H1 (cell line): ENCODE data around the gene WBP1. TPM values are rescaled to one million over a fixed set of nuclear protein-coding genes. Genes with fewer than 3 reads are reported as not detected.

ENCODE experiments used
- CTCF ChIA-PET: fragments of 300-600 bp; sonication (Branson Sonifier 250); formaldehyde crosslinking; loops from one replicate; lab custom pipeline; 2021; ENCODE audit not compliant: partially characterized antibody; lab: Charles Lee
- POLR2A ChIA-PET: fragments of 300-600 bp; sonication (Branson Sonifier 250); formaldehyde crosslinking; loops from one replicate; lab custom pipeline; 2021; ENCODE audit warnings: inconsistent platforms; ENCODE audit not compliant: partially characterized antibody; lab: Charles Lee
- DNase-seq, 2 experiments: peaks; one replicate each; pipeline versions ENCODE4 v3.0.0 to v3.0.0-alpha.2; 2010 to 2022; ENCODE audit warnings: low spot score in 2 of 2, low read depth in 1 of 2, mixed read lengths in 1 of 2
- FAIRE-seq: peaks from 2 replicates; lab custom pipeline; 2011; peaks lifted over from hg19 to GRCh38; lab: Jason Lieb, UNC
- H2AFZ ChIP-seq: 2 replicates; pipeline ENCODE4 v1.8.1; 2012; ENCODE audit warnings: low read length, inconsistent platforms
- H2AK5ac ChIP-seq: 2 replicates; pipeline ENCODE4 v1.6.1; 2013; ENCODE audit warnings: low read depth, low read length
- H2BK120ac ChIP-seq: replicated peaks from 2 replicates; pipeline ENCODE3; 2013; ENCODE audit warnings: low read depth, low read length, inconsistent platforms
- H2BK12ac ChIP-seq: 2 replicates; pipeline ENCODE4 v1.6.1; 2013; ENCODE audit warnings: low read depth, low read length
- H2BK15ac ChIP-seq: 2 replicates; pipeline ENCODE4 v1.6.1; 2013; ENCODE audit warnings: low read length
- H2BK20ac ChIP-seq: 2 replicates; pipeline ENCODE4 v1.6.1; 2013; ENCODE audit warnings: low read length
- H2BK5ac ChIP-seq: 2 replicates; pipeline ENCODE4 v1.6.1; 2013; ENCODE audit warnings: low read depth, low read length
- H3K14ac ChIP-seq: 2 replicates; pipeline ENCODE4 v1.6.1; 2013; ENCODE audit warnings: inconsistent platforms; ENCODE audit not compliant: insufficient read length
- H3K18ac ChIP-seq: 2 replicates; pipeline ENCODE4 v1.6.1; 2013; ENCODE audit warnings: low read length; ENCODE audit errors: extremely low read depth
- H3K23ac ChIP-seq: 2 replicates; pipeline ENCODE4 v1.6.1; 2013; ENCODE audit warnings: inconsistent platforms; ENCODE audit not compliant: insufficient read length
- H3K23me2 ChIP-seq: 2 replicates; pipeline ENCODE4 v1.6.1; 2013; ENCODE audit warnings: low read depth, low read length
- H3K27ac ChIP-seq: 2 replicates; pipeline ENCODE4 v1.6.1; 2011; ENCODE audit warnings: low read depth, low read length, inconsistent platforms
- H3K27me3 ChIP-seq, 4 experiments: replicated peaks in 1 of 4; 1 replicate in 1 of 4; 2 replicates in 3 of 4; pipeline versions ENCODE4 v1.6.1 to v1.8.1; 2011 to 2013; ENCODE audit warnings: low read length in 3 of 4, mild to moderate bottlenecking in 3 of 4, inconsistent platforms in 2 of 4, mixed read lengths in 2 of 4, moderate library complexity in 1 of 4; ENCODE audit not compliant: control insufficient read depth in 3 of 4, insufficient read depth in 3 of 4; ENCODE audit errors: extremely low read depth in 1 of 4
- H3K36me3 ChIP-seq, 4 experiments: 2 replicates each; pipeline versions ENCODE4 v1.6.1 to v1.8.1; 2011 to 2013; ENCODE audit warnings: mild to moderate bottlenecking in 4 of 4, low read length in 3 of 4, moderate library complexity in 2 of 4, control low read depth in 1 of 4, inconsistent platforms in 1 of 4; ENCODE audit not compliant: insufficient read depth in 4 of 4, control insufficient read depth in 2 of 4
- H3K4ac ChIP-seq: replicated peaks from 2 replicates; pipeline ENCODE3; 2013; ENCODE audit warnings: low read length, low read depth, mixed read lengths, inconsistent platforms; ENCODE audit not compliant: insufficient read length
- H3K4me1 ChIP-seq, 4 experiments: replicated peaks in 1 of 4; 1 replicate in 1 of 4; 2 replicates in 3 of 4; pipeline versions ENCODE4 v1.6.1 to v1.8.1; 2011 to 2013; ENCODE audit warnings: low read length in 3 of 4, inconsistent platforms in 2 of 4, mixed read lengths in 1 of 4; ENCODE audit not compliant: insufficient read depth in 4 of 4, control insufficient read depth in 3 of 4
- H3K4me2 ChIP-seq, 2 experiments: 2 replicates each; pipeline versions ENCODE4 v1.6.1 to v1.8.1; 2011 to 2013; ENCODE audit warnings: low read depth in 2 of 2, low read length in 2 of 2, control low read depth in 1 of 2, inconsistent platforms in 1 of 2, mild to moderate bottlenecking in 1 of 2; ENCODE audit not compliant: insufficient read depth in 1 of 2
- H3K4me3 ChIP-seq, 4 experiments: fragments of 200-600, 300-600 bp in 1 of 4; sonication (generic), shearing (Covaris generic), sonication (Bioruptor Twin) in 1 of 4; 2 replicates each; pipeline versions ENCODE4 v1.5.1 to v1.8.1; 2011 to 2016; ENCODE audit warnings: low read length in 4 of 4, low read depth in 3 of 4, control low read depth in 2 of 4, inconsistent platforms in 2 of 4, mild to moderate bottlenecking in 2 of 4, mixed read lengths in 1 of 4, moderate library complexity in 1 of 4; ENCODE audit not compliant: insufficient read depth in 2 of 4; ENCODE audit errors: extremely low read depth in 1 of 4
- H3K56ac ChIP-seq: replicated peaks from 2 replicates; pipeline ENCODE3; 2013; ENCODE audit warnings: low read depth, mild to moderate bottlenecking, mixed read lengths, low read length, inconsistent platforms; ENCODE audit not compliant: insufficient read length
- H3K79me1 ChIP-seq: 2 replicates; pipeline ENCODE4 v1.6.1; 2013; ENCODE audit warnings: low read depth, low read length, control low read depth
- H3K79me2 ChIP-seq, 2 experiments: 2 replicates each; pipeline versions ENCODE4 v1.6.1 to v1.8.1; 2012 to 2013; ENCODE audit warnings: low read length in 2 of 2, mild to moderate bottlenecking in 2 of 2, inconsistent platforms in 1 of 2; ENCODE audit not compliant: insufficient read depth in 2 of 2, control insufficient read depth in 1 of 2
- H3K9ac ChIP-seq, 4 experiments: replicated peaks in 1 of 4; 1 replicate in 1 of 4; 2 replicates in 3 of 4; pipeline versions ENCODE4 v1.6.1 to v1.8.1; 2011 to 2013; ENCODE audit warnings: low read depth in 3 of 4, low read length in 3 of 4, control low read depth in 2 of 4, mild to moderate bottlenecking in 2 of 4, moderate library complexity in 2 of 4, inconsistent platforms in 1 of 4; ENCODE audit errors: extremely low read depth in 1 of 4
- H3K9me3 ChIP-seq, 2 experiments: 2 replicates each; pipeline versions ENCODE4 v1.6.1 to v1.8.1; 2012 to 2013; ENCODE audit warnings: mild to moderate bottlenecking in 2 of 2, moderate library complexity in 2 of 2, control low read depth in 1 of 2, inconsistent platforms in 1 of 2, low read depth in 1 of 2, low read length in 1 of 2, mixed read lengths in 1 of 2; ENCODE audit not compliant: insufficient read depth in 2 of 2
- H4K20me1 ChIP-seq, 2 experiments: replicated peaks in 1 of 2; 2 replicates each; pipeline versions ENCODE3 to v1.8.1; 2011 to 2013; ENCODE audit warnings: inconsistent platforms in 2 of 2, low read length in 2 of 2, mild to moderate bottlenecking in 1 of 2; ENCODE audit not compliant: insufficient read depth in 2 of 2, control insufficient read depth in 1 of 2
- H4K5ac ChIP-seq: 2 replicates; pipeline ENCODE4 v1.6.1; 2013; ENCODE audit warnings: low read length, low read depth, mixed read lengths, inconsistent platforms; ENCODE audit not compliant: insufficient read length
- H4K8ac ChIP-seq: 2 replicates; pipeline ENCODE4 v1.8.0; 2013; ENCODE audit warnings: mild to moderate bottlenecking, moderate library complexity, low read length, inconsistent platforms; ENCODE audit not compliant: insufficient read depth; ENCODE audit errors: extremely low read depth
- H4K91ac ChIP-seq: replicated peaks from 2 replicates; pipeline ENCODE3; 2013; ENCODE audit warnings: low read length, mixed read lengths, inconsistent platforms; ENCODE audit not compliant: insufficient read length
- EZH2 ChIP-seq: fragments of 200-600 bp; sonication (generic); IDR thresholded peaks from 2 replicates; pipeline ENCODE4 v1.7.1; 2012; ENCODE audit warnings: low read depth, mild to moderate bottlenecking, moderate library complexity, low read length, inconsistent platforms; ENCODE audit not compliant: severe bottlenecking
- POLR2A ChIP-seq, 2 experiments: IDR thresholded peaks; 1 replicate in 1 of 2; 2 replicates in 1 of 2; pipeline ENCODE4 v1.6.1; 2011; ENCODE audit warnings: low read depth in 2 of 2, low read length in 2 of 2, mild to moderate bottlenecking in 2 of 2; ENCODE audit errors: control extremely low read depth in 1 of 2
- RNF2 ChIP-seq: fragments of 200-900, 300-1000 bp; sonication (generic); IDR thresholded peaks from 2 replicates; pipeline ENCODE4 v1.7.1; 2016; ENCODE audit warnings: borderline replicate concordance, low read depth, mild to moderate bottlenecking, antibody characterized with exemption, low read length; ENCODE audit not compliant: poor library complexity, severe bottlenecking; ENCODE audit errors: missing control alignments
- SUZ12 ChIP-seq: fragments of 200-600 bp; sonication (generic); IDR thresholded peaks from 2 replicates; pipeline ENCODE4 v1.6.1; 2012; ENCODE audit warnings: mild to moderate bottlenecking, inconsistent platforms, low read length, moderate library complexity, mixed read lengths
- WGBS, 2 experiments: shearing (Covaris generic) in 1 of 2; methylation state at CpG; one replicate each; pipeline versions ENCODE4 v1.1.6 to v1.1.7; 2013 to 2015; ENCODE audit warnings: low lambda C conversion rate in 2 of 2, mixed read lengths in 2 of 2, inconsistent platforms in 1 of 2, low coverage in 1 of 2, missing lambda C conversion rate in 1 of 2; ENCODE audit not compliant: insufficient replicate concordance in 2 of 2, insufficient coverage in 1 of 2, insufficient read length in 1 of 2; ENCODE audit errors: extremely low coverage in 1 of 2, missing lambda C conversion rate in 1 of 2; 5-methylcytosine and 5-hydroxymethylcytosine counted together
- polyA plus RNA-seq, 7 experiments: library from polyadenylated mRNA; depleted of rRNA in 3 of 7; stranded (reverse) in 5 of 7; unstranded in 2 of 7; fragments of >200 nt in 5 of 7; fragments of 200-250 nt in 2 of 7; gene quantifications; 1 replicate in 5 of 7; 2 replicates in 1 of 7; 4 replicates in 1 of 7; pipeline versions ENCODE4 v1.2.1 to v1.2.3, GENCODE V29; 2011 to 2013; ENCODE audit warnings: missing spikeins in 2 of 7, mixed read lengths in 2 of 7
- total RNA-seq: library from RNA; stranded (reverse); fragmentation: NEBNext Ultra II Directional; extraction: Animal tissue kit (Norgen Biotek cat#: 25700); gene quantifications from 2 replicates; pipeline ENCODE4 v1.2.1, GENCODE V29; 2021

WBP1 gene
- total and polyA plus RNA-seq, 2 of the 8 experiments (the other 6 are each of a cell fraction or from before 2014, with no cell fraction given), result 57.2 to 190 TPM

DNA sequence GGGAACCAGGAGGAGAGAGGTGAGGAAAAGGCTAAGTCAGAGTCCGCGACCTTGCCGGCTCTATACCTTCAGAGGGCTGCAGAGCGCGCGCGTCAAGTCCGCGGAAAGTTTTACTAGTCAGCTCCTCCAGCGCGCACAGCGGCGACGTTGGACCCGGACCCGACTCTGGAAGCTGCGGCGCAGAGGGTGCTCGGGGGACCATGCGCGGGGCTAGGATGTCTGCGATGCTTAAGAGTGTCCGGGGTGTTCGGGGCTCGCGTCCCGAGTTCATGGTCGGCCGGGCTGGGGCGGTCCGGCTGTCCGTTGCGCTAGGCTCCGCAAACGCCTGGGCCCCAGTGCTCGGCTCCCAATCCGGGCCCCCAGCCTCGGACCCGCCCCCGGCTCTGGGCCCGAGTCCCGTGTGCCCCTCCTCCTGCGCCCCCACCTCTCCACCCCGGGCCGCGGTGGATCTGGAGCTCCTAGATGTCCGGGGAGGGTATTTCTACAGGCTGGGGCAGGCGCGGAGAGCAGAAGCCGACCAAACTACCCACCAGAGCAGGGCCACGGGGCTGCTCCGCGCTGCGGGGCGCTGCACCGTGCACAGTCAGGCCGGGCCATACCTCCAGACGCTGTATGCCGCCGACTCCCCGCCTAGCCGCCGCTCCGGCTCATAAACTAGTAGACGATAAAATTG, 41.2 kb downstream of the WBP1 start, which contains the start of gene LBX2:
TSS of gene LBX2 (minus strand) at position 337 of the 673 bp plus-strand sequence. CDS start at position 271, 66 bp downstream.
- Histone ChIP-seq H3K79me2 (no peaks in the 10 kb centered on the region), H3K79me1 (no peaks in the 10 kb centered on the region), H3K23me2 (peaks cover 35% of the 10 kb centered on the region; the same call in 1 of the 2 replicates), H3K4me2 (peak within 1 kb of the TSS; percentile 78 to 97), H2AK5ac (no peak within 1 kb of the TSS), H2BK120ac (no peak within 1 kb of the TSS), H4K20me1 (peaks cover 0 to 14% of the 10 kb centered on the region in 2 experiments), H4K5ac (no peak within 1 kb of the TSS), H3K9me3 (no peaks in the 10 kb centered on the region), H3K4me1 (peaks cover 7 to 59% (median 38%) of the 10 kb centered on the region in 4 experiments), H3K27me3 (peaks cover 82 to 95% (median 94%) of the 10 kb centered on the region in 4 experiments), H2BK12ac (peak within 1 kb of the TSS; percentile 94; the same call in 1 of the 2 replicates), H3K4ac (no peak within 1 kb of the TSS), H3K4me3 (peak within 1 kb of the TSS; percentile 20 to 57 (median 46); a peak in 7 of 8 replicates), H3K27ac (no peak within 1 kb of the TSS), H4K8ac (peak within 1 kb of the TSS; percentile 90), H3K23ac (no peak within 1 kb of the TSS), H2BK5ac (no peak within 1 kb of the TSS), H3K14ac (no peak within 1 kb of the TSS), H3K18ac (peak within 1 kb of the TSS; percentile 96), H2BK15ac (0 out of 2 replicates have a peak within 1 kb of the TSS, but pooled peaks have one; percentile 72), H3K9ac (no peak within 1 kb of the TSS), H3K36me3 (no peaks in the 10 kb centered on the region), H2AFZ (peak within 1 kb of the TSS; percentile 47), H4K91ac (peak within 1 kb of the TSS; percentile 62), H3K56ac (no peak within 1 kb of the TSS), H2BK20ac (peak within 1 kb of the TSS; percentile 48)
- WGBS, 2 experiments, result 4% methylated on average over 55 of the region's 65 CpGs; no CpG with 5 or more reads in 1 of the 2 experiments
- FAIRE-seq (no peak), DNase-seq (no peak)
- TF ChIP-seq EZH2, result peak; percentile 94
- peak; percentile 61 for TF ChIP-seq RNF2
- TF ChIP-seq SUZ12, result peak; percentile 75
- no peak for TF ChIP-seq POLR2A (IDR thresholded peaks at IDR 0.05; ENCODE audit: control extremely low read depth in 1 of 2, low read depth in 2 of 2, low read length in 2 of 2)
- POLR2A ChIA-PET, result interaction anchor here (0.7 to 9.4 kb wide), 16 partner anchors 10 to 89 kb away, joined by 3 to 73 read pairs (median 4); partner anchors contain the start of genes AUP1, CCDC142, HTRA2 and MRPL53
- CTCF ChIA-PET, result interaction anchor here (0.6 to 5.1 kb wide), 6 partner anchors 10 to 89 kb away, joined by 3 to 24 read pairs (median 13); partner anchors contain the start of genes CCDC142, TLX2 and TTC31
